K562 (cell line): ENCODE results near the gene SNX25. TPM values are rescaled to one million over a fixed set of nuclear protein-coding genes. Genes with fewer than 3 reads are reported as not detected.

Experiments
- ATAC-seq: fragments of 200-7000 bp; cut with Tn5 transposase; 3 replicates; pipeline ENCODE4 v1.9.1; 2020; ENCODE audit warnings: moderate library complexity
- BruUV-seq: library from RNA; stranded (reverse); fragments of 400-500 nt; replicated peaks from 2 replicates; lab custom pipeline; 2021; lab: Mats Ljungman, UMichigan
- CTCF ChIA-PET: fragments of 300-600 bp; formaldehyde crosslinking; extraction: SDS; loops from one replicate; lab custom pipeline; 2021; ENCODE audit warnings: low intra/inter-chr PET ratio; lab: Yijun Ruan, JAX
- POLR2A ChIA-PET: fragments of 300-600, 350-650 bp; sonication (Branson Sonifier 250); formaldehyde crosslinking; extraction: SDS; loops from one replicate; lab custom pipeline; 2021; ENCODE audit warnings: antibody characterized with exemption, inconsistent platforms; lab: Yijun Ruan, JAX
- DNase-seq, 4 experiments: peaks; one replicate each; pipeline versions ENCODE4 v3.0.0 to v3.0.0-alpha.2; 2011 to 2018; ENCODE audit warnings: low spot score in 3 of 4, mixed read lengths in 3 of 4; ENCODE audit errors: extremely low read depth in 1 of 4
- FAIRE-seq: peaks from 2 replicates; lab custom pipeline; 2011; peaks lifted over from hg19 to GRCh38; lab: Jason Lieb, UNC
- H2AFZ ChIP-seq: 2 replicates; pipeline ENCODE4 v1.6.0; 2011; ENCODE audit warnings: low read depth, low read length, control low read depth, inconsistent platforms
- H3K27ac ChIP-seq: fragments of 200-600 bp; 3 replicates; pipeline ENCODE4 v1.8.0; 2011; ENCODE audit warnings: low read depth, mild to moderate bottlenecking, control low read depth, inconsistent platforms, low read length, moderate library complexity, mixed read lengths; ENCODE audit errors: extremely low read depth
- H3K27me3 ChIP-seq, 2 experiments: fragments of 300-600 bp in 1 of 2; 2 replicates in 1 of 2; 3 replicates in 1 of 2; pipeline versions ENCODE4 v1.6.0 to v1.8.0; 2011; ENCODE audit warnings: inconsistent platforms in 2 of 2, low read length in 2 of 2, mild to moderate bottlenecking in 1 of 2, mixed read lengths in 1 of 2, moderate library complexity in 1 of 2; ENCODE audit not compliant: control insufficient read depth in 2 of 2, insufficient read depth in 2 of 2
- H3K36me3 ChIP-seq: fragments of 300-600 bp; 3 replicates; pipeline ENCODE4 v1.8.0; 2011; ENCODE audit warnings: mild to moderate bottlenecking, low read length, inconsistent platforms; ENCODE audit not compliant: control insufficient read depth, insufficient read depth
- H3K4me1 ChIP-seq, 2 experiments: fragments of 200-600 bp in 1 of 2; replicated peaks in 1 of 2; 2 replicates in 1 of 2; 3 replicates in 1 of 2; pipeline versions ENCODE4 v1.5.1 to v1.8.0; 2011; ENCODE audit warnings: inconsistent platforms in 2 of 2, low read length in 2 of 2, mild to moderate bottlenecking in 1 of 2, mixed read lengths in 1 of 2, moderate library complexity in 1 of 2; ENCODE audit not compliant: control insufficient read depth in 2 of 2, insufficient read depth in 2 of 2
- H3K4me2 ChIP-seq: 2 replicates; pipeline ENCODE4 v1.6.1; 2011; ENCODE audit warnings: low read length, control low read depth, inconsistent platforms, mixed read lengths; ENCODE audit not compliant: insufficient read depth
- H3K4me3 ChIP-seq: fragments of 200-600 bp; sonication (generic), shearing (Covaris generic); 2 replicates; pipeline ENCODE4 v1.5.1; 2016; ENCODE audit warnings: control low read depth, inconsistent platforms
- H3K79me2 ChIP-seq: fragments of 200-600 bp; 3 replicates; pipeline ENCODE4 v1.8.0; 2011; ENCODE audit warnings: low read length, inconsistent platforms; ENCODE audit not compliant: control insufficient read depth, insufficient read depth
- H3K9ac ChIP-seq, 2 experiments: 2 replicates each; pipeline versions ENCODE4 v1.6.0 to v1.6.1; 2011; ENCODE audit warnings: low read depth in 2 of 2, low read length in 2 of 2, control low read depth in 1 of 2, inconsistent platforms in 1 of 2, mild to moderate bottlenecking in 1 of 2, mixed read lengths in 1 of 2; ENCODE audit not compliant: insufficient read depth in 1 of 2
- H3K9me1 ChIP-seq: one replicate; pipeline ENCODE4 v1.6.0; 2011; ENCODE audit warnings: inconsistent platforms, mild to moderate bottlenecking, low read length, moderate library complexity; ENCODE audit not compliant: control insufficient read depth, insufficient read depth
- H3K9me3 ChIP-seq: replicated peaks from 2 replicates; pipeline ENCODE4 v1.5.1; 2011; ENCODE audit warnings: low read depth, low read length, inconsistent platforms; ENCODE audit not compliant: control insufficient read depth, insufficient read depth
- H4K20me1 ChIP-seq: replicated peaks from 2 replicates; pipeline ENCODE4 v1.6.1; 2011; ENCODE audit warnings: low read length, inconsistent platforms, mixed read lengths; ENCODE audit not compliant: control insufficient read depth, insufficient read depth
- ETS2 ChIP-seq: IDR thresholded peaks from 2 replicates; pipeline ENCODE4 v1.6.1; 2016; ENCODE audit warnings: borderline replicate concordance, missing genetic modification characterization, mild to moderate bottlenecking, moderate library complexity, missing compliant biosample characterization; ENCODE audit not compliant: poor library complexity, severe bottlenecking
- GATAD2A ChIP-seq: fragments of 450-650 bp; IDR thresholded peaks from 2 replicates; pipeline ENCODE4 v1.6.1; 2017
- ZFX ChIP-seq: sonication (generic); formaldehyde crosslinking; IDR thresholded peaks from 2 replicates; pipeline ENCODE4 v1.8.0; 2022; ENCODE audit warnings: mild to moderate bottlenecking, missing genetic modification reagents, moderate library complexity
- ZNF121 ChIP-seq: sonication (generic); formaldehyde crosslinking; conservative IDR thresholded peaks from 2 replicates; pipeline ENCODE4 v1.8.0; 2022; ENCODE audit warnings: missing genetic modification reagents
- WGBS: fragments of 100-300 bp; shearing (Covaris generic); methylation state at CpG from one replicate; pipeline ENCODE4 v1.1.6; 2016; ENCODE audit warnings: low coverage, mixed read lengths; ENCODE audit not compliant: insufficient coverage; ENCODE audit errors: missing lambda C conversion rate; 5-methylcytosine and 5-hydroxymethylcytosine counted together
- in situ Hi-C: fragments of 300-500 bp; cut with MboI; formaldehyde crosslinking; loops from 4 replicates; pipeline ENCODE4 v1.15.0; 2018; ENCODE audit warnings: inconsistent platforms, mixed read lengths
- intact Hi-C: fragments of 100-400 bp; cut with micrococcal nuclease; formaldehyde crosslinking; loops from 2 replicates; pipeline ENCODE4 v1.14.2; 2022
- polyA plus RNA-seq, 8 experiments: library from polyadenylated mRNA; depleted of rRNA in 4 of 8; stranded (reverse) in 5 of 8; unstranded in 3 of 8; fragments of >200 nt; fragmentation: Nextera tagmentation in 2 of 8; fragmentation: Illumina TruSeq in 1 of 8; extraction: Ambion mirVana in 2 of 8; extraction: Trizol in 1 of 8; gene quantifications; 2 replicates each; pipeline versions ENCODE4 v1.2.1 to v1.2.3, GENCODE V29; 2011 to 2014; ENCODE audit warnings: inconsistent platforms in 1 of 8, missing spikeins in 1 of 8
- total RNA-seq, 7 experiments: library from RNA; depleted of rRNA in 6 of 7; stranded (reverse); fragments of >200 nt in 6 of 7; fragmentation: Illumina TruSeq in 2 of 7; extraction: Trizol in 2 of 7; gene quantifications; 2 replicates each; pipeline versions ENCODE4 v1.2.1 to v1.2.3, GENCODE V29; 2011 to 2021; ENCODE audit warnings: low replicate concordance in 1 of 7

SNX25 gene
- total and polyA plus RNA-seq, 9 of the 15 experiments (the other 6 are each of a cell fraction or from before 2014, with no cell fraction given): 2.5 to 23.4 (median 13.3) TPM

DNA sequence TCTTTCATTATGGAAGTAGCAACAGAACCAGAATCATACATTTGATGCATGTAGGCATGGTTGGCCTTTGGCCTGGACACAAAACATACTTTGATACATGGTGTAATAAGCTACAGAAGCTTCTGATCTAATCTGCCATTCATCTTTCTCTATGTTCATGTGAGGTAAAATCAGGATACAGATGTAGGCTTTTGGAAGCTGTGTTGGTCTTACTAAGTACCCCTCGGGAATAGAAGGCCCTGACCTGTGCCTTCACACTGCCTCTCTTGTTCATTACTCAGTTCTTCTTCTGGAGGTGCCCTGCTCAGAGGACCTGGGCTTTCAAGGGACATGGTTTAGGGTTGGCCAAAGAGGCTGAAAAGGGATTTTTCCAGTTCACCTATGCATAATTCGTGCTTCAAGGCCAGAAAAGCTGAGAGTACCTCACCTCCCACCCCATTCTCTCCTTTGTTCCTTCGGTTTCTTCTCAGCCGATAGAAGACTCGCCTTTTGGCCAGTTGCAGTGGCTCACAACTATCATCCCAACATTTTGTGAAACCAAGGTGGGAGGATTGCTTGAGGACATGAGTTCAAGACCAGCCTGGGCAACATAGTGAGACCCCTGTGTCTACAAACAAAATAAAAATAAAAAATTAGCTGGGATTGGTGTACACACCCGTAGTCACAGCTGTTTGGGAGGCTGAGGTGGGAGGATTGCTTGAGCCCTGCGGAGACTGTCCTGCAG, 25.9 kb downstream of the SNX25 start:
- Histone ChIP-seq H3K4me3 (no peak overlapping the region), H3K9me1 (no peaks in the 10 kb centered on the region), H3K9ac (no peak overlapping the region), H2AFZ (no peak overlapping the region), H3K4me1 (peaks cover 4 to 7% of the 10 kb centered on the region in 2 experiments; a peak in 4 of 5 replicates), H3K79me2 (peaks cover 3% of the 10 kb centered on the region; the same call in 2 of the 3 replicates), H4K20me1 (0 out of 2 replicates have a peak, but pooled peaks cover 3% of the 10 kb centered on the region), H3K9me3 (0 out of 2 replicates have a peak, but pooled peaks cover 1% of the 10 kb centered on the region), H3K27ac (no peak overlapping the region), H3K36me3 (no peaks in the 10 kb centered on the region), H3K27me3 (no peaks in the 10 kb centered on the region), H3K4me2 (peak overlapping the region; percentile 21; the same call in 1 of the 2 replicates)
- intact Hi-C loops (no loop called here), in situ Hi-C loops (no loop called here)
- DNase-seq: no peak
- ATAC-seq: peak; percentile 15; the same call in 1 of the 3 replicates
- no peak for FAIRE-seq
- 48% methylated on average over 7 of the region's 7 CpGs for WGBS
- POLR2A ChIA-PET: no interaction called here
- TF ChIP-seq ZNF121 (CRISPR knock-in tag): peak; percentile 67
- no peak for TF ChIP-seq ETS2 (tag)
- TF ChIP-seq GATAD2A: no peak
- 0 out of 2 replicates have a peak, but pooled peaks have one; percentile 31 for TF ChIP-seq ZFX
- no TSS peak for BruUV-seq
- CTCF ChIA-PET: no interaction called here
